HG02885 (cell line): Measurements from ENCODE around the gene C19orf53.
"Not testable (repeated sequence)": the region's sequence is repeated elsewhere in the genome, so short reads cannot be mapped to it uniquely, and the experiment has no call there.

Source experiments
- ATAC-seq: cut with Tn5 transposase; IDR thresholded peaks from one replicate; pipeline ENCODE4 v1.9.1; 2021; ENCODE audit warnings: mild to moderate bottlenecking; ENCODE audit not compliant: unreplicated experiment, poor library complexity

C19orf53 gene

DNA sequence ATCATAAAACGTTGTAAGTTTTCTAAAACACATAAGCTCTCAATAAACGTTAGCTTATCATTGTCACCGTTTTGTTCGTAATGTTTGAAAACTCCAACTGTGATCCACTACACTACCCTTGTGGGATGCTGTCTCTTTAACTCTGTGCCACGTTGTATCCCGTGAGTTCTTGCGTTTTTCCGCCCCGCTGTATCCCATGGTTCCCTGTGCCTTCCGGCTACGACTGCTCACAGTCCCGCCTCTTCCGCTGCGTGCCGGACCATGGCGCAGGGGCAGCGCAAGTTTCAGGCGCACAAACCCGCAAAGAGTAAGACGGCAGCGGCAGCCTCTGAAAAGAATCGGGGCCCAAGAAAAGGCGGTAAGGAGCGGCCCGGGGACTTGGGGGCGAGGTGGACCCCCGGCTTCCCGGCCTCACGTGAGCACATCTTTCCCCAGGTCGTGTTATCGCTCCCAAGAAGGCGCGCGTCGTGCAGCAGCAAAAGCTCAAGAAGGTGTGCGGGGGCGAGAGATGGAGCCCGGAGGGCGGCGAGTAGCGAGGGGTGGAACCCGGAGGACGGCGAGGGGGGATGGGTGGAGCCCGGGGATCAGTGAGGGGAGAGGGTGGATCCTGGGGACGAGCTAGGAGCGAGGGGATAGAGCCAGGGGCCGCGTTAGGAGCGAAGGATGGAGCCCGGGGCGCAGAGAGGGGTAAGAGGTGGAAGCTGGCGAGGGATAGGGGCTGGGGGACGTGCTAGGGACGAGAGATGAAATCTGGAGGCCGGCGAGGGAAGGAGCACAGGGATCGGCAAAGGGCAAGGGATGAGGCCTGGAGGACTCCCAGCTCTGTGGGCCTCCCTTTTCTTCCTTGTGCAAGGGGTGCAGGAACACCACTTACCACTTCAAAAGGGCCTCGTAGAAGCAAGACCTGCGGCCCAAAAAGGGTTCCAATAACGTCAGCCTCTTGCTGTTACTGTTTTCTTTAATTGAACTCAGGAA is at the start of gene C19orf53:
TSS of gene C19orf53 (plus strand) at position 240 of the 975 bp plus-strand sequence. CDS start at position 262, 22 bp downstream.
- peak; percentile 94 for ATAC-seq

DNA sequence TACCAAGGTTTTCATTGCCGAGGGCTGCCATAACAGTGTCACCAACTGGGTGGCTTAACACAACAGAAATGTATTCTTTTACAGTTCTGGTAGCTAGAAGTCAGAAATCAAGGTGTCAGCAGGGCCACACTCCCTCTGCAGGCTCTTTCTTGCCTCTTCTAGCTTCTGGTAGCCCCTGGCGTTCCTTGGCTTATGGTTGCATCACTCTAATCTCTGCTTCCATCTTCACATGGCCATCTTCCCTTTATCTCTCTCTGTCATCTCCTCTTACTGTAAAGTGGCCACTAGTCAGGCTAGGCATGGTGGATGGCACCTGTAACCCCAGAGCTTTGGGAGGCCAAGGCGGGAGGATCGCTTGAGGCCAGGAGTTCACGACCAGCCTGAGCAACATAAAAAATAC is 47.9 kb upstream of the C19orf53 start:
- no peak for ATAC-seq

DNA sequence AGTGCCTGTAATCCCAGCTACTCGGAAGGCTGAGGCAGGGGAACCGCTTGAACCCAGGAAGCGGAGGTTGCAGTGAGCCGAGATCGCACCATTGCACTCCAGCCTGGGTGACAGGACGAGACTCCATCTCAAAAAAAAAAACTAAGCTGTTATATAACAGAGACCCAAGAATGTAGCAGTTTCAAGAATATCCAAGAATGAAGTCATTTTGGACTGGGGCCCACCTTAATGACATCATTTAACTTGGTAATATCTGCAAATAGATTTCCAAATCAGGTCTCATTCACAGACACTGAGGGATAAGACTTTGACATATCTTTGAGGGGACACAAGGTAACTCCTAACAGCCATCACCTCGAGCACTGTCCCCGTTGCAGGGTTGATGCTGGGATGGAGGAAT is 46.5 kb upstream of the C19orf53 start:
- no peak for ATAC-seq

DNA sequence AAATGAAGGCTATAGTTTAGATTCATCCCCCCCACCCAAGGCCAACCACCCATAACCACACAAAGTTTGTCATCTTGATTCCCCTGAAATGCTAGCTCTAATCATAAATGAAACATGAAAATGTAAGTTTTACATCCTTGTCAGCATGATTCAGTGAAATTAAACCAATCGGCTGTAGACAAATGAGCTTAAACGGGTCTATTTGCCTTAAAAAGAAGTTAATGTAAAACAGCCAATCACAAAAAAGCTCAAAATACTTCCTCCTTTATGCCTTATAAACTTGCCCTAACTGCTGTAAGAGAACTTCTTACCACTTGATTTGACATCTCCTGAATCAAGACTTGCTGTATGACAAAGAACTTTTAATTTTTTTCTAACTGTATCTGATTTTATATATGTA is 44.4 kb upstream of the C19orf53 start:
- no peak for ATAC-seq

DNA sequence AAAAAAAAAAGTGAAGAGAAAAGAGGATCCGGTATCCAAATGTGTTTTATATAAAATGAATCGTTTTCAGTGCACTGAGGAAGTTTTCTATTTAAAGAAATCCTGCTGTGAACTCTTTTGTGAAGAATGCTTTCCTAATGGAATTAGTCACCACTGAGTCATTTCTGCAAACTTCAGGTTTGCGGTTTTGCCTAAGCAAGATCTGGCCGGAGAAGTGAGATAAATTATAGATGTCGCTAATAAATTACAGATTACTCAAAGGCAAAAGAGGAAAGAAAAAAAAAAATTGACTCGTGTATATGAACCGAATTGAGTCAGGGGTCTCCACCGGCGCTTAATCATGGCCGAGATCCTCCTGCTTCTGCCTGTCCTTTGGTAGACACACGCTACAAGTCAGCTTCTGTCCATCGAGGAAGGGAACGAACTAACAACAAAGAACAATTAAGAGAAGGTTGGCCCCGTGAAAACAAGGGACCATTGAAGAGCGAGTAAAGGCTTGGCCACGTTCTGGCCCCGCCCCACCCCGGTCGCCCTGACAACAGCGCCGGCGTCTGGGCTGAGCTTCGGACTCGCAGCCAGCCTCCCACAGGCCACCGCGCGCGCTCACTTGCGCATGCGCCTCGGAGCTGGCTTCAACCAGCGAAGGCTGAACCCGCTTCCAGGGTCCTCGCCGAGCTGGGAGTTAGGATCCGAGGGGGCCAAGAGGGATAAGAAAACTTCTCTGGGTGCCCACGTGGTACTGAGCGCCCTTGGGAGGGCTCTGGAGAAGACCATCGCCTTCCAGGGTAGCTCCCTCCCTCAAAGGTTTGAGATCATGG is 42.9 kb upstream of the C19orf53 start:
- ATAC-seq = peak; percentile 96

DNA sequence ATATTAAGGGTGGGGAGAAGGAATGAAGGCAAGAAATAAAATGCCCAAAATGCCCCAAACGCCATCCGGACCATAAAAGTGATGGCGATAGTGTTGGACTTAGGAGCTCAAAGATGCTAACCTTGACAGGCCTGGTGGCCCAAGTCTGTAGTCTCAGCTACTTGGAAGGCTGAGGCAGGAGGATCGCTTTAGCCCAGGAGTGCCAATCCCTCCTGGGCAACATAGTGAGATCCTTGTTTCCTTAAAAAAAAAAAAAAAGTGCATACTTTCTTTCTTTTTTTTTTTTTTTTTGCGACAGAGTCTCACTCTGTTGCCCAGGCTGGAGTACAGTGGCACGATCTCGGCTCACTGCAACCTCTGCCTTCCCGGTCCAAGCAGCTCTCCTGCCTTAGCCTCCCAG is 41.9 kb upstream of the C19orf53 start:
- ATAC-seq = no peak

DNA sequence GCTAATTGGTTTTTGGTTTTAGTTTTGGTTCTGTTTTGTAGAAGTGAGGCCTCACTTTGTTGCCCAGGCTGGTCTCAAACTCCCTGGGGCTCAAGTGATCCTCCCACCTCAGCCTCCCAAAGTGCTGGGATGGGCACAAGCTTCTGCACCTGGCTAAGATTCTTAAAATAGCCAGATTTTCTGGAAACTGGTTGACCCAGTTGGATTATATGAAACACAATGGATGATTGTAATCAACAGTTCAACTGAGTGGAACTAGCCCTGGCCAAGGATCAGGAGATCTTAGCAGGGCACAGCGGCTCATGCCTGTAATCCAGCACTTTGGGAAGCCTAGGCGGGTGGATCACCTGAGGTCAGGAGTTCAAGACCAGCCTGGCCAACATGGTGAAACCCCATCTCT is 39.5 kb upstream of the C19orf53 start:
- no peak for ATAC-seq

DNA sequence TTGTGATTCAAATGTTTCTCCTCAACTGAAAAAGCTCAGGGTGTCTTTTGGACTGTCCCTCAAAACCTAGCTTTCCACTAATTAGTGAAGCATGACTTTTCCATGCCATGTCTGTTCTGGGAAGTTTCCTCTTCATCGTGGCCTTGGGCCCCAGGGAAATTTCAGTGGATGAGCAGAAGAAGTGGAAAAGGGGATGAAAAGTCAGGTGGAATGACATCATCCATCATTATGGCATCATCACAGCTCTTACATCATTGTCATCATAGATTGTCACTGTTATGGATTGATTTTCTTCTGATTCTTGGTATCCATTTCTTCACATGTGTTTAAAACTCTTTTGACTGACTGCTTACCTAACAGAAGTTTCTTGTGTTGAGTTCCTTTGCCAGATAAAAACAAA is 36.2 kb upstream of the C19orf53 start:
- no peak for ATAC-seq

DNA sequence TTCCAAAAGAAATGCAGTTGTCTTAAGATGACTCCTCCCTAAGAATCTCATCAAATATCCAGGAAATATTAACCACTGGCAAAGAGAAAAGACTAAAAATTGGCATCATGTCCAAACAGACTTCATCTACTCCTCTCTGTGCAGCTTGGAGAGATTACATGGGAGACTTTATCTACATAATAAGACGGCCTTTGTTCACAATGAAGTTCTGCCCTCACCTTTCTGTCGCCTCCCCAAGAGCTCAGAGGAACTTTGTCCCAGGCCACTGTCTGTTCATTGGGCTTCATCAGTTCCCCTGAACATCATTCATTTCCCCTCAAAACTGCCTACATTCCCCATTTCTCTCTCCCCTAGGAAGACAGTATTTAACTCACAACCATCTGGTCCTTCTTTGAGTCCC is 32.4 kb upstream of the C19orf53 start:
- no peak for ATAC-seq

DNA sequence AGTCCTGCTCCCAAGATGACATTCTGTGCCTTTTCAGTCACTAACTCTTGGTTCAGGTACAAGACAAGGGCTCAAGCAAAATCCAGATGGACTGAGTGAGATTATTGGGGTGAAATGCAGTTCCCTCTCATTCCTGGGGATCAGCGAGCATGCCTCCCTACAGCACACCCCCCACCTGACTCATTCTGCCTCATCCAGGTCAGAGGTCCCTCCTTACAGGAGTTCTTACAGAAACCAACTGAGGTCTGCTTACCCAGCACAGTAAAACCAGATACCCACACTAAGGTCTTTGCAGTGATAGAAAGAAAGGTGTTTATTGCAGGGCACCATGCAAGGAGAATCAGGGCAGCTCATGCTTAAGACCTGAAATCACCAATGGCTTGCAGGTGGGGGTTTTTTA is 31.5 kb upstream of the C19orf53 start:
- no peak for ATAC-seq

DNA sequence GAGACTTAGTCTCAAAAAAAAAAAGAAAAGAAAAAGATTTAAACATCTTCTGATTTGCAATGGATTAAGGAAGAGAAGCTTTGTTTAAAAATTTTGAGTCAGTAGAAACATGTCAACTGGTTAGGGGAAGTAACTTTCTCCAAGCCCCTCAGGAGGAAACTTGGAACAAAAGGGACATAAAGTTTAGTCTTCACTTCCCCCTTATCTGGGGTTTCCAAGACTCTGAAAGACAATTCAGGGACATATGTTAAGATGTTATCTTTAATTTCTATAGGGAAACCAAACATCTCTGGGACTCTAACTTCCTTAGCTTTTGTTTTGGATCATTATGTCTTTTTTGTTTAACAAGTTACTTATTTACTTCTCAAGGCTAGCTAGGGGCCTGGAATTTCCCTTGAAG is 30.1 kb upstream of the C19orf53 start:
- ATAC-seq = no peak

DNA sequence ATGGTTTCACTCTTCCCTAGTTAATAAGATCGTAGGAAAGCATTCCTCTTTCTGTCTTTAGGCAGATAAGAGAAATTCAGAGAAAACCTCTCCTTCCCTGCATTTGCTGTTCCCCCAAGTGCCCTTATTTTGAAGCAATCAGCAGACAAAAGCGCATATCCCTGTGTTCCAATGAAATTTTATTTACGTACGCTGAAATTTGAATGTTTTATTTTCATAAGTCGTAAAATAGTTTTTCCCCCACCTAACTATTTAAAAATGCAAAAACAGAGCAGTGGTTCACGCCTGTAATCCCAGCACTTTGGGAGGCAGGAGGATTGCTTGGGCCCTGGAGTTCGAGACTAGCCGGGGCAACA is 27.2 kb upstream of the C19orf53 start:
- ATAC-seq = no peak

DNA sequence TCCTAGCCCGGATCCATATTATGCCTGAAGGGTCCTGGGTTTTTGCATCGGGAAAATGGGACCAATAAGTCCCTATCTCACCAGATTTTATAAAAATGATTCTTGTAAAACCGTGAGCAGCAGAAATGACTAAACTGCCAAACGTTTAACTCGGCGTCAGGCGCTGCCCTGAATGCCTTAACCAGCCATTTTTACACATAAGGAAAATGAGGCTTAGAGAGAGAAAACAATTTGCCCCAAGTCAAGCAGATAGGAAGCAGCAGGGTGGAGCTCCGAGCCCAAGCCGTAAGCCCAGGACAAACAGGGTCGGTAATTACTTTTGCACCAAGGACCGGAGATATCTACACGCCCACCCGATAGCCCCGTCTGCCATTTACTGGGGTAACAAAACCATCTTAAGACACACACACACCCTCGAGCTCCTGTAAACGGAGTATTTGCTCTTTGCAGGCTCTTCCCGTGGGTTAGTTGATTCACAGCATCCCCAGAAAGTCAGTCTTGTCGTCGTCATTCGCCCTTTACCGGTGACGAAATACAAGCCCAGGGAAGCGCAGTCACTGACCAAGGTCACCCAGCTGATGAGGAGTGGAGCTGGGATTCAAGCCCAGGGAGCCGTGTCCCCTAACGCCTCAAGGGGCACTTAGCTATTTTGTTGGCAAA is 26.0 kb upstream of the C19orf53 start:
- no peak for ATAC-seq

DNA sequence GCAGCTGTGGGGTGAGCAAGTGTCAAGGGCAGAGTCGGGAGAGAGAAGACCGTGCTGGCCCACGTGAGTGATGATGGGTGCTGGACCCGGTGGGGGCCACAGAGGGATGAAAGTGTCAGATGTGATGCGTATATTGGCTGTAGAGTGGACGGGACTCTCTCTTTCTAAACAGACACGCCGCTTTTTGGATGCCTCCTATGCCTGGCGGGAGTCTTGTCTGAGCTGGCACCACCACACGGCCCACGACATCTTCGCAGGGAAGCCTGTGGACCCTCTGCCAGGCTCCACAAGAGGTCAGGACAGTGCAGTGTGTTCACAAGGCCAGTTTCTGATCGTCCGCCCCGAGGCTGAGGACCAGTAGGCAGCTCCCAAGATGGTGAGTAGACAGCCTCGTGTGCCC is 22.8 kb upstream of the C19orf53 start:
- ATAC-seq = no peak

DNA sequence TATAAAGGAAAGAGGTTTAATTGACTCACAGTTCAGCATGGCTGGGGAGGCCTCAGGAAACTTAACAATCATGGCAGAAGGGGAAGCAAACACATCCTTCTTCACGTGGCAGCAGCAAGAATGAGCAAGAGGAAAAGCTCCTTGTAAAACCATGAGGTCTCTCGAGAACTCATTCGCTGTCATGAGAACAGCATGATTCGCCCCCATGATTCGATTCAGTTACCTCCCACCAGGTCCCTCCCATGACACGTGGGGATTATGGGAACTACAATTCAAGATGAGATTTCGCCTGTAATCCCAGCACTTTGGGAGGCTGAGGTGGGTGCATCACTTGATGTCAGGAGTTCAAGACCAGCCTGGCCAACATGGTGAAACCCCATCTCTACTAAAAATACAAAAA is 20.6 kb upstream of the C19orf53 start:
- not testable (repeated sequence) for ATAC-seq

DNA sequence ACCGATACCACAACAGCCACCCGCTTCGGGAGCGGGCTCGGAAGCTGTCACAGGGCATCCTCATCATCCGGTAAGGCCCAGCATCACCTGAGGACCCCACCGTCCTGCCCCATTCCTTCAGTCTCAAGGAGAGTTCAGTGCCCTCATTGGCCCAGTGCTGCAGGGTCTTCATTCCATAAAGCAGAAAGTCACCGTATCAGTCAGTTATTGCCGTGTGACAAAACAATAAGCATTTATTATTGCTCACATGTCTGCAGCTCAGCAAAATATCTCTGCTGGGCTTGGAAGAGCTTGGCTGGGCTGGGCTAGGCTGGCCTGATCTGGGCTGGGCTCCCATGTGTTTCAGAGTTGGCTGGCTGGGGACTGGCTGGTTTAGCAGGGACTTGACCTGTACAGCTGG is 18.0 kb upstream of the C19orf53 start:
- no peak for ATAC-seq

DNA sequence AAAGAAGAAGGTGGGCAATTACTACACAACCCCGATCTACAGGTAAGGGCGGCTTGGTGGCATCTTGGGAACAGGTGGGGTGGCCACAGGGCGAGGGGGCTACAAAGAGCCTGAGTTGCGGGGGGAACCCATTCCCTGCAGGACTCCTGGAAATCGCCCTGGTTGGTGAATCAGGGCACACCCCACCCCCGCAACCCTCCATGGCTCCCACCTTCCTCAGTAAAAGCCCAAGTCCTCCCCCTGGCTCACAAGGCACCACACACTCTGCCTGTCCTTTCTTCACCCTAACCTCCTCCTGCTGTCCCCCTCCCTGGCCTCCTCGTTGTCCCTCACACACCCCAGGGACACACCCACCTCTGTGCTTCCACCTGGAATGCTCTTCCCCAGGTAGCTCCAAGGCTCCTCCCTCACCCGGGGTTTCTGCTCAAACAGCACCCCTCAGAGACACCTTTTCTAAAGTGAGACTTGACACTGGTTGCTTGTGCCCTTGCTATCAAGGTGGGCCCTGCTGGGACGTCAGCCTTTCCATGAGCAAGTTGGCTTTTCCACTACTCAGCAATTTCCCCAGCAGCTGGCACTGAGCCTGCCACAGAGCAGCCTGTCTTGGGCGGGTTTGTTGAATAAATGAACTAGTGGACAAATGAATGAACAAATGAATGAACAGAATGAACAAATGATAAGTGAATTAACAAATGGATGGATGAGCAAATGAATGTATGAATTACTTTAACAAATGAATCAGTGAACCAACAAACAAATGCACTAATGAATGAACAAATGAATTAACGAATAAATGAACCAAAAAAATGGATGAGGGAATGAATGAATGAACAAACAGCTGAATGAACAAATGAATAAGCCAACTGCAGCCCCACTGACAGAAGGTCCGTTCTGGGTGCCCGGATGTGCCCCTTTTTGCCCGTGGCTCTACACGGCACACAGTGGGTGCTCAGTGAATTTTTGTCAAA is 16.2 kb upstream of the C19orf53 start:
- no peak for ATAC-seq

DNA sequence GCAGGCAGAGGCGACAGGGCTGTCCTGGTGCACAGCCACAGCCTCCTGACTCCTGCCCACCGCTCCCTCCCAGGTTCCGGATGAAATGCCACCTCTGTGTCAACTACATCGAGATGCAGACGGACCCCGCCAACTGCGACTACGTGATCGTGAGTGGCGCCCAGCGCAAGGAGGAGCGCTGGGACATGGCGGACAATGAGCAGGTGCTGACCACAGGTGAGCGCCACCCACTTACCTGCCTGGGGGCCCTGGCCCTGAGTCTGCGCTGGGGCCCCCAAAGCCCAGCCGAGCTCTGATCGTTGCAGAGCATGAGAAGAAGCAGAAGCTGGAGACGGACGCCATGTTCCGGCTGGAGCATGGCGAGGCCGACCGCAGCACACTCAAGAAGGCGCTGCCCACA is 15.5 kb upstream of the C19orf53 start:
- ATAC-seq = no peak

DNA sequence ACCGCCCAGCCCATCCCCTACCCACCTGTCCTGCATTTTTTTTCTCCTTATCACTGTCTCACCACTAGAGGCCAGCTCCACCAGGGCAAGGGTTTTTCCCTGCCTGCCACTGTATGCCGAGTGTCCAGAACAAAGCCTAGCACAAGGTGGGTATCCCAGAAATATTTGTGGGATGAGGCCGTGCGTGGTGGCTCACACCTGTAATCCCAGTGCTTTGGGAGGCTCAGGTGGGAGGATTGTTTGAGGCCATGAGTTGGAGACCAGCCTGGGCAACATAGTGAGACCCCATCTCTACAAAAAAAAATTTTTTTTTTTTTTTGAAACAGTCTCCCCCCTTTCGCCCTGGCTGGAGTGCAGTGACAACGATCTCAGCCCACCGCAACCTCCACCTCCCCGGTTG is 12.8 kb upstream of the C19orf53 start:
- ATAC-seq = no peak
